GM19324 (cell line): ENCODE results near the gene SNCA.

Experiments
- ATAC-seq: cut with Tn5 transposase; IDR thresholded peaks from one replicate; pipeline ENCODE4 v1.9.1; 2021; ENCODE audit warnings: mild to moderate bottlenecking, moderate library complexity; ENCODE audit not compliant: unreplicated experiment, low FRiP score

The SNCA gene

DNA sequence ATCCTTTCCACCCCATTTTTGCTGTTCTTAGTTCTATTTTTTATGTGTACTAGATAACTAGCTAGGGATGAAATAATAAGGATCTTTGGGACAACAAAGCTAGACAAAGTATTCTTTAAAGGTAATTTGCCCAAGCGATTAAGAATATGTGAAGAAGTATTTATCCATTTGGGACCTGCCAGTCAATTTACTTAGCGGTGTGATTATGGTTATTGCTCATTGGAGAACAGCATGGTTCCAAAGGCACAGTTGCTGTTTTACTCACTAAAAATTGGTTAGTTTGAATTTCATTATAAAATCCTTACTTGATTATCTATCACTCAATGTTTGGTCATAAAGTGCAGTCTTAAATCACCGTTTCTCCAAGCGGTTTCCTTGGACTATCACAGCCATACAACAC lies 124.1 kb downstream of the SNCA start:
- ATAC-seq = no peak

GRCh38 chr4:89712141-89712540 lies 124.8 kb downstream of the SNCA start:
- no peak for ATAC-seq

GRCh38 chr4:89708903-89709421 lies 128.0 kb downstream of the SNCA start:
- ATAC-seq = no peak

- ATAC-seq = no peak
Measured at GRCh38 chr4:89707467-89707866, 129.5 kb downstream of the SNCA start.

- ATAC-seq = no peak
Measured at GRCh38 chr4:89704651-89705395, 132.1 kb downstream of the SNCA start.

DNA sequence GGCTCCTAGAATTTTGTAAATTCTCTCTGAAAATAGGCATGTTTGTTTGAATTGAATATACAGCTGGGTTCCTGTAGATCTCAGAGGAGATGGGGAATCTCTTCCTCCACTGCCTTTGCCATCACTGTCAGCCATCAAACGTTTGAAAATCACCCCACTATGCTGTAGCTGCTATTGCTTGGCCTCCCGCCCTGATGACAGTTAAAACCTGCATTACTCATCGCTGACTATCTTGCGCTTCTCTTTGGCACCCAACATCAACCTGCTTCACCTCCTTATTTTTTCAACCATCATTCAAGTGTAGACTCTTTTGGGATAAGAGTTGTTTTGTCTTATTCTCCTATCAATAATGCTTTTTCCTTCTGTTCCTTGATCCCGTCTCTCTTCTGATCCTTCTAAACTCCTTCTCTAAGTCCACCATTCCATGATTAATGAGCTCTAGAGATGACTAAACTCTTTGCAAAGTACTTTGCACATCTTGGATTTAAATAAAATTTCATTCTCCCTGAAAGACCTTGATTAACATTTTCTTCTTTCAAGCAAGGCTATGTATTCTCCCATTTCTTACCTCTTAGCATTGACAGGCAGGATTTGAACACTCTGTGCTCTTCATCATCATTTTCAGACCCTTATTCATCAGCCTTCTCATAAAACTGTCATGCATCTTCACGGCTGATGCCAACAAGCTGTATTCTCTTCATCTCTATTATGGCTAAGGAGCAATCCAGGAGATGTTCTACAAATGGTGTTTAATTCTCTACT lies 133.0 kb downstream of the SNCA start:
- ATAC-seq = no peak

DNA sequence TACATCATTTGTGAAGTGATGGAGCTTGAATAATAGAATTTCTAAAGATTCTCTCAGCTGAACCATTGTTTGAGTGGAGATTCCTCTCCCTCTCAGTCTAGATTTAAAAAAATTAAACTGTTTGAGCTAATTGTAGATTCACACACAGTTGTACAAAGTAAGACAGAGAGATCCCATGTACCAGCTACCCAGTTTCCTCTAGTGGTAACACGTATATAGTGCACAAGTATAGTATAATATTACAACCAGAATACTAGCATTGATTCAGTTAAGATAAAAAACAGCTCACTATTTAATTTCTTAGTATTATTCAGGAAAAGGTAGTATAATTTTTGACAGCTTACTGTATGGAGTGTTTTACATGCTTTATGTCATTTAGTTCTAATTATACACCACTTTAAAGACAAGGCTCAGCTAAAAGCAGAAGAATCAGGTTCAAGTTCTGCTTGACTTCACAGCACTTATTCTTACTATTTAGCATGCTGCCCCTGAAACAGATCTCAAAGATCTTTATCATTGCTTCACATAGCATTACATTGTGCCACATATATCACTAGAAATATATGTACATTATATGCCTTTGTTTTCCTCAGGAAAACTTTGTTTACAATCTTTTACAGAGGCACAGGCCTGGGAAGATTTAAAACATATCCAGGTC lies 136.1 kb downstream of the SNCA start:
- no peak for ATAC-seq

DNA sequence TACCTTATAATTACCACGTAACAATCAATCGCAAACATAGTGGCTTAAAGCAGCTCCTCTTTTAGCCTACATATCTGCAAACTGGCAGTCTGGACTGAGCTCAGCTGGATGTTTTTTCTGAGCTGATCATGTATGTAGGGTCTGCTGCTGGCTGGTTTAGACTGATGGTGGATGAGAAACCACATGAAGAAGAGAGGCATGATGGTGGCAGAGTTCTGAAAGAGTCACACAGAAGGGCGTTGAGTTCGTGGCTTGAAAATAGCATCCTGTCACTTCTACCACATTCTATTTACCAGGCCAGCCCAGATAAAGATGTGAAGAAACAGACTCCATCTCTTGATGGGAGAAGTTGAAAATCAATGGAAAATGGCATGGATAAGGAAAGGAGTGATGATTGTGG lies 151.3 kb downstream of the SNCA start:
- no peak for ATAC-seq

GRCh38 chr4:89685277-89685676 lies 151.7 kb downstream of the SNCA start:
- no peak for ATAC-seq

- ATAC-seq = no peak
Measured at GRCh38 chr4:89684536-89684935, 152.4 kb downstream of the SNCA start.

DNA sequence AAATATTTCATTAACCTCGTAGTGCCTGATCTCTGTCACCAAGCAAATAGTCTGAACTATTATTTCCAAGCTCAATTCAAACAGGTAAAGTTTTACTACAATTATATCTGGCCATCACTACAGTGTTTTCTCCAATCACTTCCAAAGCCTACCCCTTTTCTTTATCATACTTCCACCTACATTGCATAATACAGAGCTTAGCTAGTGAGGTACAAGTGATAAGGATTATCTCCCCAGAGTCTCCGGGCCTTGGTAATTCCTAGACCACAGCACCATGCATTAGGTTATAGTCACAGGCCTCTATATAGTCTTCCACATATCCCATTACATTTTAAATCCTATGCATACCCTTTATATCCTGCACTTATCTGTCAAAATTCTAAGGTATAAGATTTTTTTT lies 154.2 kb downstream of the SNCA start:
- ATAC-seq = no peak

GRCh38 chr4:89681671-89682070 lies 155.3 kb downstream of the SNCA start:
- no peak for ATAC-seq

- ATAC-seq = no peak
Measured at GRCh38 chr4:89681219-89681618, 155.7 kb downstream of the SNCA start.

DNA sequence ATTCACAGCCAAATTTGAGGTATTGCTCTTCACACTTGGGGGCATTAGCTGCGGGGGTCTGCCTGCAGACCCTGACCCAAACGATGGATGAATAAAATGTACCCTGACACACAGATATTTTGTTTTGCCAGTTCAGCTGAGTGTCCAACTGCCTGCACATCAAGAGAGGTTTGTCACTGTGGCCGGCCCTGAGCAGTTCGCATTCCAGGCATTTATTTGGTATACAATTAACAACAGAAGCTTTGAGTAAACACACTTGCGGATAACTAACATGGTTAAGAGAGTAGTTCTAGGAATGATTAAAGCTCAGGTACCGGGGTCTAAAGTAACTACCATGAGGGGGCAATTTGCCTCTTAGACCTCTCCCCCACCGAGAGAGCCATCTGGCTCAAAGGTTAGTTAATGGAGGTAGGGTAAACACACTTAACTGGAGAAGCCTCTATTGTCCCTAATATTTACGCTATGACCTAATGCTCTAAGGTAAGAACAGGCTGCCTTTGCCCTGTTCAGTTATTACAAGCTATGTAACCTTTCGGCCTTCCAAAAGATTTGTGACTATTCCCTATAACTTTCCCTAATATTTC lies 162.0 kb downstream of the SNCA start:
- no peak for ATAC-seq
